ENCODE results near the gene WWOX.
"Not testable (repeated sequence)": the region's sequence is repeated elsewhere in the genome, so short reads cannot be mapped to it uniquely, and the experiment has no call there.

WWOX gene

GRCh38 chr16:79026117-79026516, 926.7 kb downstream of the WWOX start:
- no peaks in the 10 kb centered on the region for H3K9me3 Mint-ChIP-seq (ENCODE audit: low read depth)
- H3K27me3 Mint-ChIP-seq: no peaks in the 10 kb centered on the region
- no peak overlapping the region for H3K4me3 Mint-ChIP-seq
- no peak overlapping the region for H3K27ac Mint-ChIP-seq
- no peaks in the 10 kb centered on the region for H3K4me1 Mint-ChIP-seq (ENCODE audit: low read depth)
- peaks cover 4% of the 10 kb centered on the region for H3K36me3 Mint-ChIP-seq

- H3K9me3 Mint-ChIP-seq (ENCODE audit: low read depth): no peaks in the 10 kb centered on the region
- no peak overlapping the region for H3K4me3 Mint-ChIP-seq
- H3K27me3 Mint-ChIP-seq: no peaks in the 10 kb centered on the region
- H3K36me3 Mint-ChIP-seq: peaks cover 11% of the 10 kb centered on the region
- no peaks in the 10 kb centered on the region for H3K4me1 Mint-ChIP-seq (ENCODE audit: low read depth)
- no peak overlapping the region for H3K27ac Mint-ChIP-seq
Observed at GRCh38 chr16:79036541-79036940, 937.1 kb downstream of the WWOX start.

- H3K4me1 Mint-ChIP-seq (ENCODE audit: low read depth): peaks cover 7% of the 10 kb centered on the region
- no peaks in the 10 kb centered on the region for H3K27me3 Mint-ChIP-seq
- H3K27ac Mint-ChIP-seq: no peak overlapping the region
- no peaks in the 10 kb centered on the region for H3K9me3 Mint-ChIP-seq (ENCODE audit: low read depth)
- H3K36me3 Mint-ChIP-seq: peaks cover 11% of the 10 kb centered on the region
- no peak overlapping the region for H3K4me3 Mint-ChIP-seq
Observed at GRCh38 chr16:79037521-79038373, 938.3 kb downstream of the WWOX start.

DNA sequence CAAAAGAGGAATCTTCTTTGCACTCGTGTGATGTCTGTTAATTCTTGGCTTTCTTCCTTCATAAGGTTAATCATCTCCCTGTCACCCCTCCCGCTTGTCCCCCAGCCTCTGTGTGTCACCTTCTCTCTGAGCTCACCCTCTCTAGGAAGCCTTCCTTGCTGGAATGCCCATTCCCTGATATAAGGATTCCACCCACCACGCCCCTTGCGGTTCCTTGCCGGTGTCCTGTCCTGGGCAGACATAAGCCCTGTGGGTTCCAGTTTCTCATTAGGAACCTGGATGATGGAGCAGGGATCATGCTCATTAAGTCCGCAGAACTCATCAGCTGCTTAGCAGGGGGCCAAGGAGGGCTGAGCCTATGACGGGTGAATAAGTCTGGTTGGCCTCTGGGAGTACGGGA, 941.8 kb downstream of the WWOX start:
- H3K4me1 Mint-ChIP-seq (ENCODE audit: low read depth): peaks cover 22% of the 10 kb centered on the region
- no peaks in the 10 kb centered on the region for H3K27me3 Mint-ChIP-seq
- peaks cover under 1% of the 10 kb centered on the region for H3K36me3 Mint-ChIP-seq
- no peak overlapping the region for H3K4me3 Mint-ChIP-seq
- H3K27ac Mint-ChIP-seq: no peak overlapping the region
- H3K9me3 Mint-ChIP-seq (ENCODE audit: low read depth): no peaks in the 10 kb centered on the region

GRCh38 chr16:79042141-79042540, 942.7 kb downstream of the WWOX start:
- Mint-ChIP-seq H3K9me3 (ENCODE audit: low read depth) (no peaks in the 10 kb centered on the region), H3K36me3 (no peaks in the 10 kb centered on the region), H3K4me1 (ENCODE audit: low read depth) (peaks cover 22% of the 10 kb centered on the region), H3K4me3 (no peak overlapping the region), H3K27me3 (no peaks in the 10 kb centered on the region), H3K27ac (no peak overlapping the region)

GRCh38 chr16:79042886-79043285, 943.4 kb downstream of the WWOX start:
- H3K9me3 Mint-ChIP-seq (ENCODE audit: low read depth): no peaks in the 10 kb centered on the region
- H3K36me3 Mint-ChIP-seq: no peaks in the 10 kb centered on the region
- H3K4me1 Mint-ChIP-seq (ENCODE audit: low read depth): peaks cover 22% of the 10 kb centered on the region
- H3K27me3 Mint-ChIP-seq: no peaks in the 10 kb centered on the region
- H3K27ac Mint-ChIP-seq: no peak overlapping the region
- H3K4me3 Mint-ChIP-seq: no peak overlapping the region

DNA sequence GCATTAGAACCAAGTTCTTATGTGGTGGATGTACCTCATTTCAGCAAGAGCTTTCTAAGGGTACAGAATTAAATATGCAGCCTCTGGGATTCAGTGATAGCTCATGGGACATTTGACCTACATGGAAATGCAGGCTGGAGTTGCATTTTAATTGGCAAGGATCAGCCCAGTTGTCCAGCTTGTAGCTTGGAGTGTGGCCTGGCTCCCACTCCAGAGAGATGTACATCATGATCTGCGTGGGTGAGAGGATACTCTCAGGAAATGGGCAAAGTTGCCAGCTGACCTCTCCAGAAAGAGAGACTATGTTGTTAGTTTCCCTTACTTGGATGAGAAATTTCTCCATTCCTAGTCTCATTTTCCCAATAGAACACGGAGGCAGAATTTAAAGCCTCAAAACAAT, 945.7 kb downstream of the WWOX start:
- no peaks in the 10 kb centered on the region for H3K27me3 Mint-ChIP-seq
- no peaks in the 10 kb centered on the region for H3K36me3 Mint-ChIP-seq
- H3K4me1 Mint-ChIP-seq (ENCODE audit: low read depth): peaks cover 22% of the 10 kb centered on the region
- no peak overlapping the region for H3K4me3 Mint-ChIP-seq
- no peaks in the 10 kb centered on the region for H3K9me3 Mint-ChIP-seq (ENCODE audit: low read depth)
- H3K27ac Mint-ChIP-seq: no peak overlapping the region

DNA sequence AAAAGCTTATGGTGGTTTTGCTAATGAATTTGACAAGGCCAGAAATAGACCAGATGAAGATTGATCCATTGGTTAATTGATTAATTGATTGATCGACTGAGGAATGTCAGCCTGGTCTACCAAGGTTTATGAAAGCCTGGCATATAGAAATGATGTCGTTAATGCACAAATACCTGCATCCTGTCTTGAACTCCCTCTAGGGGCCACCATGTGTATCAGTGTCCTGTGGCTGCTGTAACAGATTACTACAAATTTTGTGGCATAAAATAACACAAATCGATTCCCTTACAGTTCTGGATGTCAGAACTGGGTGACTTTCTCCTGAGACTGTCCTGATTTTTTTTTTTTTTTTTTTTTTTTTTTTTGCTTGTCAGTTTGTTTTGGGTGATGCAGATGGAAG, 947.9 kb downstream of the WWOX start:
- Mint-ChIP-seq H3K4me3 (no peak overlapping the region), H3K9me3 (ENCODE audit: low read depth) (no peaks in the 10 kb centered on the region), H3K27ac (no peak overlapping the region), H3K27me3 (no peaks in the 10 kb centered on the region), H3K36me3 (no peaks in the 10 kb centered on the region), H3K4me1 (ENCODE audit: low read depth) (peaks cover 19% of the 10 kb centered on the region)

GRCh38 chr16:79049040-79049439, 949.6 kb downstream of the WWOX start:
- Mint-ChIP-seq H3K27me3 (no peaks in the 10 kb centered on the region), H3K9me3 (ENCODE audit: low read depth) (no peaks in the 10 kb centered on the region), H3K36me3 (peaks cover 2% of the 10 kb centered on the region), H3K4me1 (ENCODE audit: low read depth) (peaks cover 2% of the 10 kb centered on the region), H3K4me3 (no peak overlapping the region), H3K27ac (no peak overlapping the region)

DNA sequence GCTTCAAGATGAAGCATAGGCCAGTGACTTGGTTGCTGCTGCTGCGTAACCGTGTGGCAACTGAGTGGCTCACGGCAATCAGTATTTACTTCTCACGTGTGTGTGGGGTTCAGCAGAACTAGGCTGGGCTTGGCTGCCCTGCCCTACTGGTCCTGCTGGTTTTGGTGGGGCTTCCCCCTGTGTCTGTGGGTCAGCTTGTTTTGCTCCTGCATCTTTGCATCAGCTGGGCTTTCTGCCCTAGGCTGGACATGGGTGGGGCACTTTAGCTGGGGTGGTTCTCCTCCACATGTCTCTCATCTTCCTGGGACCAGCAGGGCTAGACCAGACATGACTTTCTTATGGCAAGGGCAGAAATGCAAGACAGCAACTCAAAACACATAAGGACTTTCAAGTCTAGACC, 950.6 kb downstream of the WWOX start:
- H3K36me3 Mint-ChIP-seq: peaks cover 2% of the 10 kb centered on the region
- no peaks in the 10 kb centered on the region for H3K27me3 Mint-ChIP-seq

GRCh38 chr16:79051313-79051712, 951.9 kb downstream of the WWOX start:
- no peaks in the 10 kb centered on the region for H3K9me3 Mint-ChIP-seq (ENCODE audit: low read depth)
- no peak overlapping the region for H3K4me3 Mint-ChIP-seq
- H3K27ac Mint-ChIP-seq: no peak overlapping the region
- H3K36me3 Mint-ChIP-seq: peaks cover 2% of the 10 kb centered on the region
- no peaks in the 10 kb centered on the region for H3K27me3 Mint-ChIP-seq
- H3K4me1 Mint-ChIP-seq (ENCODE audit: low read depth): no peaks in the 10 kb centered on the region

More for the DNA sequence above, 950.6 kb downstream of the WWOX start:
- Mint-ChIP-seq H3K9me3 (ENCODE audit: low read depth) (no peaks in the 10 kb centered on the region), H3K4me1 (ENCODE audit: low read depth) (no peaks in the 10 kb centered on the region), H3K4me3 (no peak overlapping the region), H3K27ac (no peak overlapping the region)

DNA sequence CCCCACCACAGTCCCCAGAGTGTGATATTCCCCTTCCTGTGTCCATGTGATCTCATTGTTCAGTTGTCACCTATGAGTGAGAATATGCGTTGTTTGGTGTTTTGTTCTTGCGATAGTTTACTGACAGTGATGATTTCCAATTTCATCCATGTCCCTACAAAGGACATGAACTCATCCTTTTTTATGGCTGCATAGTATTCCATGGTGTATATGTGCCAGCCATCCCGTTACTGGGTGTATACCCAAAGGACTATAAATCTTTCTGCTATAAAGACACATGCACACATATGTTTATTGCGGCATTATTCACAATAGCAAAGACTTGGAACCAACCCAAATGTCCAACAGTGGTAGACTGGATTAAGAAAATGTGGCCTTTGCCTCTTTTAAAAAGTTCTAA, 952.7 kb downstream of the WWOX start:
- not testable (repeated sequence) for H3K4me3 Mint-ChIP-seq; H3K36me3 Mint-ChIP-seq; H3K9me3 Mint-ChIP-seq (ENCODE audit: low read depth); H3K27me3 Mint-ChIP-seq; H3K4me1 Mint-ChIP-seq (ENCODE audit: low read depth); H3K27ac Mint-ChIP-seq

DNA sequence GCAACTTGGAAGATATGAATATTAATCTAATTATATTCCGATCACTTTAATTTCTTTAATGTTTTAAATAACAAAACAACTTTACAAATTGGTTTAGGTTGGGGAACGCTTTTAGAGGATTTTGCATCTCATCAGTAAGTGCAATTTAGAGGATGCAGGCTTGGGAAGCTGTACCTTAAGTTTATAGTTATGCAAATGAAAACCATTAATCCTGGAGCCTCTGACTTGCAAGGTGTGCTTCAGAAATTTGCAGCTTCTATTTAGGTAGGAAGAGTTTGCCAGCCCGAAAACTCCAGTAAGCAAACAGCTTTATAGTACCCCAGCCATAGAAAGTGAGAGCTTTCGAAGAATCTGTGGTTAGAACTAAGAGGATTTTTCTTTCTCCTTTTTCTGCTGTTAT, 954.1 kb downstream of the WWOX start:
- Mint-ChIP-seq H3K27ac (no peak overlapping the region), H3K9me3 (ENCODE audit: low read depth) (no peaks in the 10 kb centered on the region), H3K4me1 (ENCODE audit: low read depth) (no peaks in the 10 kb centered on the region), H3K27me3 (peaks cover 2% of the 10 kb centered on the region), H3K4me3 (no peak overlapping the region), H3K36me3 (peaks cover 2% of the 10 kb centered on the region)

DNA sequence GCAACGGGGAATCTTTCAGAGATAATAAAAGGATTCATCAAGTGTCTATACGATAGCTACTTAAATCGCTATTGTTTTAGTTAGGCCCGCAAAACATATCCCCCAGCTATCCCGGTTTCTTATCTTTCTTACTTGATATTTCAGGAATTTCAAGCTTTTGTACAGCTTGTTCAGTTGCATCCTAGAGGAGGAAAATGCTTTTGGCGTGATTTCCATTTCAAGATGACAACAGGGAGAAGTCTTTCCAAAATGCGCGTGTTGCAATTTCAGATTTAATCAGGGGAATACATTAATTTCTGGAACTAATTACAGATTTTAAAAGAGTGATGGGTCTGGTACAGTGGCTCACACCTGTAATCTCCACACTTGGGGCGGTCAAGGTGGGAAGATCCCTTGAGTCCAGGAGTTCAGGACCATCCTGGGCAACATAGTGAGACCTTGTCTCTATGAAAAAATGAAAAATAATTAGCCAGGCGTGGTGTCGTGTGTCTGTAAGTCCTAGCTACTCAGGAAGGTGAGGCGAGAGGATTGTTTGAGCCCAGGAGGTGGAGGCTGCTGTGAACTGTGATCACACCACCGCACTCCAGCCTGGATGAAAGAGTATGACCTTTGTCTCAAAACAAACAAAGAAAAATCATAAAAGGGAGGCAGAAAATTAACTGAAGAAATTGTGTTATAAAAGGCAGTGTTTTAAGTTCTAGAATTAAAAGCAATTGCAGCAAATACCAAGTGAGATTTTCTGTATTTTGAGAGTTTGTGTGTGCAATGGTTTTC, 954.9 kb downstream of the WWOX start:
- Mint-ChIP-seq H3K4me3 (no peak overlapping the region), H3K27ac (no peak overlapping the region), H3K27me3 (peaks cover 2% of the 10 kb centered on the region), H3K9me3 (ENCODE audit: low read depth) (no peaks in the 10 kb centered on the region), H3K36me3 (peaks cover 2% of the 10 kb centered on the region), H3K4me1 (ENCODE audit: low read depth) (no peaks in the 10 kb centered on the region)

- Mint-ChIP-seq H3K4me3 (no peak overlapping the region), H3K27me3 (peaks cover 2% of the 10 kb centered on the region), H3K27ac (no peak overlapping the region), H3K9me3 (ENCODE audit: low read depth) (no peaks in the 10 kb centered on the region), H3K4me1 (ENCODE audit: low read depth) (no peaks in the 10 kb centered on the region), H3K36me3 (peaks cover 2% of the 10 kb centered on the region)
Observed at GRCh38 chr16:79055251-79055970, 956.0 kb downstream of the WWOX start.

All from activated naive CD8-positive, alpha-beta T cell (primary cell).